GM19395 (cell line): ENCODE results near the gene CFL1.
"Not testable (repeated sequence)": the region's sequence is repeated elsewhere in the genome, so short reads cannot be mapped to it uniquely, and the experiment has no call there.

Experiments used
- ATAC-seq: cut with Tn5 transposase; IDR thresholded peaks from one replicate; pipeline ENCODE4 v1.9.1; 2021; ENCODE audit warnings: mild to moderate bottlenecking, moderate library complexity; ENCODE audit not compliant: unreplicated experiment

The CFL1 gene

GRCh38 chr11:65844231-65844872, 13.6 kb downstream of the CFL1 start:
- no peak for ATAC-seq

GRCh38 chr11:65843811-65844210, 14.2 kb downstream of the CFL1 start:
- no peak for ATAC-seq

DNA sequence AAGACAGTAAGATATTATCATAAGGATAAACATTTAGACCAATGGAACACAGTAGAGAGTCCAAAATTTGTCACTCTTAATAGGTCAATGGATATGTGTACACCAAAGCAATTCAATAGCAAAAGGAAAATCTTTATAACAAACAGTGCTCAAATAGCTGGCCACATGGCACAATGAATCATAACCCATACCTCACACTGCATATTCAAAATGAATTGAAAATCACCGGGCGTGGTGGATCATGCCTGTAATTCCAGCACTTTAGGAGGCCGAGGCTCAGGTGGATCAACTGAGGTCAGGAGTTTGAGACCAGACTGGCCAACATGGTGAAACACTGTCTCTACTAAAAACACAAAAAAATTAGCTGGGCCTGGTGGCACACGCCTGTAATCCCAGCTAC, 15.8 kb downstream of the CFL1 start:
- no peak for ATAC-seq

GRCh38 chr11:65834202-65834601, 23.8 kb downstream of the CFL1 start:
- ATAC-seq = no peak

DNA sequence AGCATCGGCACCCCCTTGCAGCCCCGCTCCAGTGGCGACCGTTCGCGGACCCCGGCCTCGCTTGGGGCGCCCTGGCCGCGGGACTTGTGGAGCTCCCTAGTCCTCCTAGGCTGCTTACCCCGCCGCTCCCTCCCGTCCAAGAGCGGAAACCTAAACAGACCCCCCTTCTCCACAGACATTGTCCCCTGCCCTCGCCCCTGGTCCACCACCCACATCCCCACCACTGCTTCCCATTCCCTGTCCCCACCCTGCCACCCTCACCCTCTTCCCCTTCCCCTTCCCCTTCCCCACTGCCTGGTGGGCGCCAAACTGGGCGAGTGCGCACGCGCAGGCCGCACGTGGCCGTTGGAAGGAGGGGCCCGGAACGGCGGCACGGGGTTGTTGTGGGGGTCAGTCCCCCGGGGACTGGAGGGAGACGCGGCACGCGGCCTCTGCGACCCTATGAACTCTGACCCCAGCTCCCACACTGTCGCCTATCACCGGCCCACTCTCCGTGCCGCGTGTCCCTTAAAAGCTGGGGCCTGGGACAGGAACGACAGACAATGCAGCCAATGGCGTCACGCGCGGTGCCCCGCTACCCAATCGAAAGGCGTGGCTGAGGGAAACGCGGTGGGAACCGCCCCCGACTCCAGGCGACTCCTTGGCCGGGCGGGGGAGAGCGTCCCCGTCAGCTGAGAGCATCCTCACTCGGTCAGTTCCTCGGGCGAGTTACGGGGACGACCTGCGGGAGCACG, 24.5 kb downstream of the CFL1 start, which contains the start of gene SNX32:
Gene SNX32, plus strand, starts transcription at position 667 of the 734 bp plus-strand sequence. CDS start 103 bp downstream, outside the sequence.
- ATAC-seq = peak; percentile 91

DNA sequence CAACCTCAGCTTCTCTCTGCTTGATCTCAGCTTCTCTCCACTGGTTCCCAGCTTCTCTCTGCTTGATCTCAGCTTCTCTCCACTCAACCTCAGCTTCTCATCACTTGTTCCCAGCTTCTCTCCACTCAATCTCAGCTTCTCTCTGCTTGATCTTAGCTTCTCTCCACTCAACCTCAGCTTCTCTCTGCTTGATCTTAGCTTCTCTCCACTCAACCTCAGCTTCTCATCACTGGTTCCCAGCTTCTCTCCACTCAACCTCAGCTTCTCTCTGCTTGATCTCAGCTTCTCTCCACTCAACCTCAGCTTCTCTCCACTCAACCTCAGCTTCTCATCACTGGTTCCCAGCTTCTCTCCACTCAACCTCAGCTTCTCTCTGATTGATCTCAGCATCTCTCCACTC, 25.7 kb downstream of the CFL1 start:
- ATAC-seq = not testable (repeated sequence)

DNA sequence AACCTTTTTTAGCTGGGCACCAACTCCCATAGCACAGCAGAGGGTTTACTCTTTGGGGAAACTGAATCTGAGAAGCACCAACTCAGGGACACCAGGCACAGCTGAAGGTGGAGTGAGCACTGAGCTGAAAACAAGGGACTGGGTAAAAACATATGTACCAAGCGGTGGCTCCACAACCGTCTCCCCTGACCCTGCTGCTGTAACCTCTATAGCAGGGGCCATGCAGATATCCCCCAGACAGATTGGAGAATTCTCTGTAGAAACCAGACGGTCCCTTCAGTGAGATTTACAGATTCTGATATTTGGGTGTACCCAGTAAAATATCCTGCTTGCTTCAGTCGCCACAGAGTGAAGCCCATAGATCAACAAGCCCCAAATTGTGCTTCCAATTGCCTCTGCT, 28.5 kb downstream of the CFL1 start:
- ATAC-seq = no peak

DNA sequence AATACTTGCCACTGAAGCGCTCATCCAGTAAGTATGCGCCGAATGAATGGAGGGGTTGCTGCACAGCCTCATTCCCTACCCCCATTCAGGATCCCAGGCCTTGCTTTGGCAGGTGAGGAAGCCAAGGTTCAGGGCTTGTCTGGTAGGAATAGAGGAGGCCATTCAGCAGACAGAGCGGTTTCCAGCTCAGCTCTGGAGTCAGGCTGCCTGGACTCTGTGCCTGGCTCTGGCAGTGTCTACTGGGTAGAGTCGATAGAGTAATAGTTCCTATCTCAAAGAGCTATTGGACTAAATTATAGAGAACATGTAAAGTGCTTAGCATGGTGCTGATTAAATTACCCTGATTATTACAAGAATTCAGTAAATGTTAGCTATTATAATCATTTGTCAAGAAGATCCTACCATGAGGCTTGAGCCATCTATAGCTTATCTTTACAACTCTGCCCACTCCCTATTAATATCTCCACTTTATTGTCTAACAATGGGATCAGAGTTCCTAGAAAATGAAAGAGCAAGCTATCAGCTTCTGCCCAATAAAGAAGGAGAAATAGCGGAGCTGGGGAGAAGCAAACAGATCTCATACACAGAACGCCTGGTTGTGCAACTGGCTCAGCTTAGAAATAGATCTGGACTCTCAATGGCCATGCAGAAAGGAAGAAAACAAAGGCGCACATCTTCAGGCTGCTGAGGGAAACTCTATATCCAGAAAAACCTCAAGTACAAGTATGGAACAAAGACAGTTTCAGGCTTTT, 30.8 kb downstream of the CFL1 start:
- no peak for ATAC-seq

GRCh38 chr11:65822776-65823528, 35.0 kb downstream of the CFL1 start:
- no peak for ATAC-seq

DNA sequence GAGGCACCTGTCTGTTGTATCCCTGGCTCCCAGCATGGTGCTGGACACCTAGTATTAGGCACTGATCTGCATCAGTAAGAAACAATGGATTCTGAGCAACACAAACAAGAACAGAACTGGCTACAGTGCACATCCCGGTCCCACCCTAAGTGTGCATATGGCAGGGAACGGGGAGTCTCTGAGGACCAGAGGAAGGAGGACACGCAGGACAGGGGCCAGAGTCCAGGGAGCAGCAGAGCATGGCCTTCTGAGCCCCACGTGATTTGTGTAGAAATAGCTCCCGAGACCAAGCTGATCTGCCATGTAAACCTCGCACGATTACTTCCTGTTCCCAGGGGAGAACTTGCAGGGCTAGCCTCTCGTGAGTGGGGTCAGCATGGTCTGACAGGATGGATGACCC, 36.9 kb downstream of the CFL1 start:
- ATAC-seq = no peak

DNA sequence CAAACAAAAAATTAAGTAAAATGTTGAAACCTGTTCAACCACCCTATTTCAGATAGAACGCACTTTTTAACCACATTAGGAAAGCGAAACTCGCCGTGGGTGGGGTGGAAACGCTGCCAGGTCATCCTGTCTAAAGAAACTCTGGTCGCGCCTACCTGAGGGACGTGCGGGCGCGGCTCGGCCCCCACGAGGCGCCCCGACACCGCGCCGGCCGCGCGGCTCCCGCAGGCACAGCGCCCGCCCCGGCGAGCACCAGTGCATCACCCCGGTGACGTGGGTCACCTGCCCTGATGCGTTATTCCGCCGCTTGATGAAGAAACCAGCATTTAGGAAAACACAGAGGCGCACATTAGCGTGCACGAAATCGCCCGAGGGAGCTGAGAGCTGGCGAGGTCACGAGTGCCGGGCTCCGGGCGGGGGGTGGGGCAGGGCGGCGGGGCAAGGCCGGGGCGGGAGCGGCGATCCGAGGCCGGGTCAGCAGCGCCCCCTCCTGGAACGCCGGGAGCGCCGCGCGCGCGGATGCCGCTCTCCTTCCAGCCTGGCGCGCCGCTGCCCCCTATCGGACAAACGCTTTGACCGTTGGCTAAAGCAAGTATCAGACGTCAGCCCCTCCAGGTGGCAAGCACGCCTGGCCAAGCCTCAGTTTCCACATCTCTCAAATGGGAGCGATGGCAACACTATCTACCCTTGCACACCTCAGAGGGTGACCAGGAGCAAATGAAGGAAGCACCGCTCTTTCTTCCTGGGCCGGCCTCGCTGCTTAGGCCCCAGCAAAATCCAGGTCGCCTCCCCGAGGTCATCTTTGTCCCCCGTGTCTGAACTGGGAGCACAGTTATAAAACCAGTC, 39.9 kb downstream of the CFL1 start:
- ATAC-seq = peak; percentile 60

GRCh38 chr11:65817312-65817834, 40.6 kb downstream of the CFL1 start:
- ATAC-seq = no peak

GRCh38 chr11:65816696-65817095, 41.3 kb downstream of the CFL1 start:
- no peak for ATAC-seq

DNA sequence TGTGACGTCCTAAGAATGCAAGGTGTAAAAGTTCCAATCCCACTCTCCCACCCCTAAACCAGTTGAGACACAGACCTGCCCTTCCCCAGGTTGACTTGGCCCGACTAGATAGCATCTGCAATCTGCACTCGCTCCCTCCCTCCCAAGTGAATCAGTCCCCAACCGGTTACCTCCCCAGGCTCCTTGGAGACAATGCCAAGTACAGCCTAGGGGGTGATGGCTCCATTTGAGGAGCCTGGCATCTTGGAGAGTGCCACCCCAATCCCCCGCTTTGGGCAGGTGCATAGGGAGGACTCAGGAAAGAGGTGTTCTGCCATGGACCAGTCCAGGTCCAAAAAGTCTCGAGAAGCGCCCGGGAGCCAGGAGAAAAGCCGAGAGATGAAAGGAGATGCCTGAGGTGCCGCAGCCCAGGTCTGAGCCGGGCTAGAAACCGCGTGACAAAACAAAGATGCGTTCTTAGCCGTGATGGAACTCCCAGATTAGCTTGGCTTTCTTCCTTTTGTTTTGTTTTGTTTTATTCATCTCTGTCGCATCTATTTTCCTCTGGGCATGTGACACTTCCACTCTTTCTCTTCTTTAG, 42.9 kb downstream of the CFL1 start:
- ATAC-seq = no peak

GRCh38 chr11:65814131-65814985, 43.6 kb downstream of the CFL1 start:
- ATAC-seq = no peak

- no peak for ATAC-seq
Measured at GRCh38 chr11:65811764-65812475, 46.1 kb downstream of the CFL1 start.

DNA sequence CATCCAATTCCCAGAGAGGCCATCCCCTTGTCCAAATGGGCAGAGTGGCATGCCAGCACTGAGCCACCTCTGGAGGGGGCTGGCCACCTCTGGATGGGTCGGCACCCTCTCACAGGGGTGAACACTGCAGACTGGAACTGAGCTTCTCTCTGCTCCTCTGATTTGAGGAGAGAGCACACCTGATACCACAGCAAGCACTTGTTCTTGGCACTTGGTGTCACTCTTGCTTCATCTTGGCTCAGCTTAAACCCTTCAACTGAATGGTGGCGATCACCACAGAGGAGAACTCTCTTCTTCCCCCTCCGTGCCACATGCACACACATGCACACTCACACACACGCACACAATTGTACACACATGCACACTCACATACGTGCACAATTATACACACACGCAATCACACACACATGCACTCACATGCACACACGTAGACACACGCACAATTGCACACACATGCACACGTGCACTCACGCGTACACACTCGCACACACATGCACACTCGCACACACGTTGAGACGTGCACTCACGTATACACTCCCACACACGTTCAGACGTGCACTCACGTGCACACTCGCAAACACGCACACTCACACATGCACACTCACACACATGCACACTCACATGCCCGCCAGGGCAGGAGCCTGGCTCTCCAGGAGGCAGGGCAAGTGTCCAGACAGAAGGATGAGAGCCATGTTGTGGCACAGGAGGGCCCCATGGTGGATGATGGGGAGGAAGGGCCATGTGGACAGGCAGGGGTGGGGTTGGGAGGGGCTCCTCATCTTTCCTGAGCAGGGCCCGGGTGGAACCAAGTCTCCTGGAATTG, 47.7 kb downstream of the CFL1 start:
- ATAC-seq = no peak
